ENCODE data around the gene YIPF2.

DNA sequence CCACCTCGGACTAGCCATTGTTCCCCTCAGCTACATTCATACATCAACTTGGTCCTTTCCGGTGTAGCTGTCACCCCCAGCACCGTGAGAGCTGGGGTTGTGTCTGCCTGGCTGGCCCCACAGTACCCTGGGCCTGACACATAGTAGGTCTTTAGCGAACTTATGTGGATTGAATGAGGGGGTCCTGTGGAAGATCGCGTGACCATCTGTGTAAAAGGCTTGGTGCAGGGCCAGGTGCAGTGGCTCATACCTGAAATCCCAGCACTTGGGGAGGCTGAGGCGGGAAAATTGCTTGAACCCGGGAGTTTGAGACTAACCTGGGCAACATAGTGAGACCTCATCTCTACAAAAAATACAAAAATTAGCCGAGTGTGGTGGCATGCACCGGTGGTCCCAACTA, 34.4 kb upstream of the YIPF2 start:
- TF ChIP-seq, protein P1, sequence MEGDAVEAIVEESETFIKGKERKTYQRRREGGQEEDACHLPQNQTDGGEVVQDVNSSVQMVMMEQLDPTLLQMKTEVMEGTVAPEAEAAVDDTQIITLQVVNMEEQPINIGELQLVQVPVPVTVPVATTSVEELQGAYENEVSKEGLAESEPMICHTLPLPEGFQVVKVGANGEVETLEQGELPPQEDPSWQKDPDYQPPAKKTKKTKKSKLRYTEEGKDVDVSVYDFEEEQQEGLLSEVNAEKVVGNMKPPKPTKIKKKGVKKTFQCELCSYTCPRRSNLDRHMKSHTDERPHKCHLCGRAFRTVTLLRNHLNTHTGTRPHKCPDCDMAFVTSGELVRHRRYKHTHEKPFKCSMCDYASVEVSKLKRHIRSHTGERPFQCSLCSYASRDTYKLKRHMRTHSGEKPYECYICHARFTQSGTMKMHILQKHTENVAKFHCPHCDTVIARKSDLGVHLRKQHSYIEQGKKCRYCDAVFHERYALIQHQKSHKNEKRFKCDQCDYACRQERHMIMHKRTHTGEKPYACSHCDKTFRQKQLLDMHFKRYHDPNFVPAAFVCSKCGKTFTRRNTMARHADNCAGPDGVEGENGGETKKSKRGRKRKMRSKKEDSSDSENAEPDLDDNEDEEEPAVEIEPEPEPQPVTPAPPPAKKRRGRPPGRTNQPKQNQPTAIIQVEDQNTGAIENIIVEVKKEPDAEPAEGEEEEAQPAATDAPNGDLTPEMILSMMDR (IDR thresholded peaks at IDR 0.05) = no peak
- TF ChIP-seq POLR2AphosphoS5 (IDR thresholded peaks at IDR 0.05; ENCODE audit: insufficient read depth in 1 of 2, low read depth in 1 of 2) (no peak), POLR2A (IDR thresholded peaks at IDR 0.05) (no peak)
